WERI-Rb-1 (cell line): Measurements from ENCODE around the gene MYO1B.

Experiments used
- DNase-seq: peaks from one replicate; pipeline ENCODE4 v3.0.0-alpha.2; 2020
- H3K27ac ChIP-seq: fragments of 250-450 bp; sonication (Bioruptor Pico); 2 replicates; pipeline ENCODE4 v1.5.1; 2020; ENCODE audit warnings: mild to moderate bottlenecking, moderate library complexity
- H3K27me3 ChIP-seq: fragments of 250-450 bp; sonication (Bioruptor Pico); 2 replicates; pipeline ENCODE4 v1.5.1; 2021; ENCODE audit warnings: mild to moderate bottlenecking, low read depth, moderate library complexity; ENCODE audit not compliant: insufficient read depth, severe bottlenecking
- H3K36me3 ChIP-seq: fragments of 250-450 bp; sonication (Bioruptor Pico); 2 replicates; pipeline ENCODE4 v1.5.1; 2020; ENCODE audit warnings: mild to moderate bottlenecking, moderate library complexity
- H3K4me3 ChIP-seq: 2 replicates; pipeline ENCODE4 v1.5.1; 2011; ENCODE audit warnings: low read depth, mild to moderate bottlenecking, control low read depth, low read length
- H3K9me3 ChIP-seq: fragments of 250-450 bp; sonication (Bioruptor Pico); 2 replicates; pipeline ENCODE4 v1.5.1; 2021; ENCODE audit warnings: mild to moderate bottlenecking, moderate library complexity; ENCODE audit not compliant: severe bottlenecking
- CTCF ChIP-seq: IDR thresholded peaks from 2 replicates; pipeline ENCODE4 v1.5.1; 2011; ENCODE audit warnings: low read depth, mild to moderate bottlenecking, control low read depth, inconsistent platforms, low read length

Gene MYO1B

GRCh38 chr2:191467113-191467512, 221.9 kb downstream of the MYO1B start:
- DNase-seq = no peak
- H3K27ac ChIP-seq = no peak overlapping the region
- no peak for TF ChIP-seq CTCF
- H3K27me3 ChIP-seq = no peaks in the 10 kb centered on the region
- H3K36me3 ChIP-seq = no peaks in the 10 kb centered on the region
- H3K4me3 ChIP-seq = no peak overlapping the region
- no peaks in the 10 kb centered on the region for H3K9me3 ChIP-seq

DNA sequence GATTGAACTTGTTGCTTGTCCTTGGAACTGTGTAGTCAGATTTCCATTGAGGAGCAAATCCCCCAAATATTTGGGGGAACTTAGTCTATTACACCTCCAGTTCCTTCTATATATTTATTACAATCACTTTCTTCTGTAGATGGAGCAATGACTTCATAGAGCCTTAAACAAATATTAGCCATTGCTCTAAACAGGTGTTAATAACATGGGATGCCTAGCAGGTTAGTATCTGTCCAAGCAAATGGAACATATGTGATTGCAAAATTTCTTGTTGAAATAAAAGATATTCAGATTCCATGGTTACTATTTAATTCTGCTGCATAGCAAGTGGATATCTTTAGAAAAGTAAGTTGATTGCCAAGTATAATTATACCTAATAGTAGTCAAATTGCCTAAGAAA, 225.1 kb downstream of the MYO1B start:
- no peak for TF ChIP-seq CTCF
- DNase-seq = no peak
- no peak overlapping the region for H3K4me3 ChIP-seq
- no peak overlapping the region for H3K27ac ChIP-seq
- no peaks in the 10 kb centered on the region for H3K27me3 ChIP-seq
- H3K9me3 ChIP-seq = no peaks in the 10 kb centered on the region
- H3K36me3 ChIP-seq = no peaks in the 10 kb centered on the region

GRCh38 chr2:191474464-191474863, 229.3 kb downstream of the MYO1B start:
- H3K9me3 ChIP-seq = no peaks in the 10 kb centered on the region
- H3K27ac ChIP-seq = no peak overlapping the region
- H3K4me3 ChIP-seq = no peak overlapping the region
- no peak for TF ChIP-seq CTCF
- no peaks in the 10 kb centered on the region for H3K36me3 ChIP-seq
- DNase-seq = no peak
- H3K27me3 ChIP-seq = no peaks in the 10 kb centered on the region
